SK-N-SH (cell line): Measurements from ENCODE around the gene PRR18.

ENCODE experiments used
- ELF1 ChIP-seq: IDR thresholded peaks from 2 replicates; pipeline ENCODE4 v1.4.0; 2012
- EP300 ChIP-seq, 2 experiments: IDR thresholded peaks; 2 replicates each; pipeline versions ENCODE4 v1.4.0 to v1.6.1; 2012; ENCODE audit warnings: borderline replicate concordance in 1 of 2, low read depth in 1 of 2, low read length in 1 of 2
- FOXM1 ChIP-seq: IDR thresholded peaks from 2 replicates; pipeline ENCODE4 v1.4.0; 2012; ENCODE audit warnings: low read depth, mild to moderate bottlenecking
- JUND ChIP-seq: IDR thresholded peaks from 2 replicates; pipeline ENCODE4 v1.4.0; 2012
- POLR2AphosphoS5 ChIP-seq: IDR thresholded peaks from 2 replicates; pipeline ENCODE4 v1.6.1; 2012; ENCODE audit warnings: low read depth, low read length
- RAD21 ChIP-seq: IDR thresholded peaks from 2 replicates; pipeline ENCODE4 v1.6.1; 2012; ENCODE audit warnings: mild to moderate bottlenecking, low read length
- RXRA ChIP-seq: IDR thresholded peaks from 2 replicates; pipeline ENCODE4 v1.4.0; 2012; ENCODE audit warnings: low read depth, mild to moderate bottlenecking, borderline replicate concordance
- SIN3A ChIP-seq: IDR thresholded peaks from 2 replicates; pipeline ENCODE4 v1.6.1; 2012; ENCODE audit warnings: low read depth, mild to moderate bottlenecking, low read length, moderate library complexity, borderline replicate concordance
- TCF12 ChIP-seq: IDR thresholded peaks from 2 replicates; pipeline ENCODE4 v1.4.0; 2012
- TEAD4 ChIP-seq: IDR thresholded peaks from 2 replicates; pipeline ENCODE4 v1.4.0; 2012; ENCODE audit warnings: mild to moderate bottlenecking, borderline replicate concordance; ENCODE audit not compliant: insufficient read depth
- YY1 ChIP-seq: IDR thresholded peaks from 2 replicates; pipeline ENCODE4 v1.4.0; 2012; ENCODE audit warnings: low read depth, mild to moderate bottlenecking
- TF ChIP-seq, protein P1 (sequence below): fragments of 200-600 bp; sonication (generic); IDR thresholded peaks from 2 replicates; pipeline ENCODE4 v1.6.1; 2017; ENCODE audit warnings: antibody characterized with exemption, mild to moderate bottlenecking, moderate library complexity
- TF ChIP-seq, protein P2 (sequence below): IDR thresholded peaks from 2 replicates; pipeline ENCODE4 v1.4.0; 2012; ENCODE audit warnings: low read depth

DNA sequence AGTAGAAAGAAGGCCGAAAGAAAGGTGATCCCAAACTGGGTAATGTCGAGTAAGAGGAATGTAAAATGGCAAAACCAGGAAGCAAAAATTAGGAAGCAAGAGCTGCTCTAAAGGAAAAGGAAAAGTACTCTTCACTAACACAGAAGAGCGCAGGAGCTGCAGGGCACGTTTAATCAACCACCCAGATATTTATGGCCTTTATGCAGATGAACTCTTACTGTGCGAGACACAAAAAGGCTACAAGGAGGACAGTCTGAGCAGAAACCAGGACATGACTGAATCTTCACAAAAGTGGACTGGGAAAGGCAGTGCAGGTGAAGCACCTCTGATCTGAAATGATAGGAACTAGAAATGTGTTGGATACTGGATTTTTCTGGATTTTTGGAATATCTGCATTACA, 15.2 kb upstream of the PRR18 start:
- TF ChIP-seq POLR2AphosphoS5 (no peak), TEAD4 (no peak), EP300 (IDR thresholded peaks at IDR 0.05; ENCODE audit: borderline replicate concordance in 1 of 2, low read depth in 1 of 2, low read length in 1 of 2) (no peak), JUND (no peak), ELF1 (no peak), TCF12 (no peak), SIN3A (no peak), YY1 (no peak), FOXM1 (no peak), RAD21 (no peak), RXRA (no peak)
- TF ChIP-seq, protein P1, sequence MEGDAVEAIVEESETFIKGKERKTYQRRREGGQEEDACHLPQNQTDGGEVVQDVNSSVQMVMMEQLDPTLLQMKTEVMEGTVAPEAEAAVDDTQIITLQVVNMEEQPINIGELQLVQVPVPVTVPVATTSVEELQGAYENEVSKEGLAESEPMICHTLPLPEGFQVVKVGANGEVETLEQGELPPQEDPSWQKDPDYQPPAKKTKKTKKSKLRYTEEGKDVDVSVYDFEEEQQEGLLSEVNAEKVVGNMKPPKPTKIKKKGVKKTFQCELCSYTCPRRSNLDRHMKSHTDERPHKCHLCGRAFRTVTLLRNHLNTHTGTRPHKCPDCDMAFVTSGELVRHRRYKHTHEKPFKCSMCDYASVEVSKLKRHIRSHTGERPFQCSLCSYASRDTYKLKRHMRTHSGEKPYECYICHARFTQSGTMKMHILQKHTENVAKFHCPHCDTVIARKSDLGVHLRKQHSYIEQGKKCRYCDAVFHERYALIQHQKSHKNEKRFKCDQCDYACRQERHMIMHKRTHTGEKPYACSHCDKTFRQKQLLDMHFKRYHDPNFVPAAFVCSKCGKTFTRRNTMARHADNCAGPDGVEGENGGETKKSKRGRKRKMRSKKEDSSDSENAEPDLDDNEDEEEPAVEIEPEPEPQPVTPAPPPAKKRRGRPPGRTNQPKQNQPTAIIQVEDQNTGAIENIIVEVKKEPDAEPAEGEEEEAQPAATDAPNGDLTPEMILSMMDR = no peak
- TF ChIP-seq, protein P2, sequence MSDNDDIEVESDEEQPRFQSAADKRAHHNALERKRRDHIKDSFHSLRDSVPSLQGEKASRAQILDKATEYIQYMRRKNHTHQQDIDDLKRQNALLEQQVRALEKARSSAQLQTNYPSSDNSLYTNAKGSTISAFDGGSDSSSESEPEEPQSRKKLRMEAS = no peak
